Lower leg skin (tissue), 3 donors: ENCODE data around the gene HDAC4.

ENCODE experiments used
- CTCF ChIP-seq, 3 donors: fragments of 450-650 bp; IDR thresholded peaks; one replicate each; pipeline ENCODE4 v1.5.1; 2016; ENCODE audit warnings: antibody characterized with exemption in 3 of 3, mild to moderate bottlenecking in 3 of 3, moderate library complexity in 2 of 3
- POLR2A ChIP-seq, 2 donors: fragments of 450-650 bp; IDR thresholded peaks; one replicate each; pipeline ENCODE4 v1.6.1; 2016 to 2017; ENCODE audit warnings: antibody characterized with exemption in 2 of 2, mild to moderate bottlenecking in 1 of 2, moderate library complexity in 1 of 2

GRCh38 chr2:239195992-239196391 lies 204.8 kb downstream of the HDAC4 start:
- TF ChIP-seq CTCF (IDR thresholded peaks at IDR 0.05) (no peak), POLR2A (IDR thresholded peaks at IDR 0.05) (no peak)
